H7 (cell line): Measurements from ENCODE around the gene ERICH3. TPM values are rescaled to one million over a fixed set of nuclear protein-coding genes. Genes with fewer than 3 reads are reported as not detected.
A peak's percentile ranks its signal among the peaks of the same experiment; 100 is the strongest.

ENCODE experiments used
- DNase-seq: peaks from one replicate; pipeline ENCODE4 v3.0.0; 2012
- H3K27me3 ChIP-seq: 2 replicates; pipeline ENCODE4 v1.6.0; 2011; ENCODE audit warnings: mild to moderate bottlenecking, low read length; ENCODE audit not compliant: control insufficient read depth, insufficient read depth
- H3K36me3 ChIP-seq: replicated peaks from 2 replicates; pipeline ENCODE4 v1.5.1; 2011; ENCODE audit warnings: low read length; ENCODE audit not compliant: control insufficient read depth, insufficient read depth
- H3K4me3 ChIP-seq: 2 replicates; pipeline ENCODE4 v1.5.1; 2011; ENCODE audit warnings: low read depth, mild to moderate bottlenecking, control low read depth, low read length, moderate library complexity; ENCODE audit not compliant: insufficient read depth
- total RNA-seq: library from RNA; depleted of rRNA; stranded (reverse); fragments of >200 nt; shearing (Covaris generic); gene quantifications from 2 replicates; pipeline ENCODE4 v1.2.3, GENCODE V29; 2014

Gene ERICH3
- total RNA-seq, 1 experiment from 2014 or later = not detected

GRCh38 chr1:74641161-74641560, 32.4 kb downstream of the ERICH3 start:
- Histone ChIP-seq H3K36me3 (no peaks in the 10 kb centered on the region), H3K27me3 (no peaks in the 10 kb centered on the region), H3K4me3 (no peak overlapping the region)
- DNase-seq = no peak

GRCh38 chr1:74637296-74637695, 36.3 kb downstream of the ERICH3 start:
- DNase-seq = no peak
- H3K4me3 ChIP-seq = no peak overlapping the region
- no peaks in the 10 kb centered on the region for H3K36me3 ChIP-seq
- H3K27me3 ChIP-seq = no peaks in the 10 kb centered on the region

- Histone ChIP-seq H3K4me3 (no peak overlapping the region), H3K36me3 (no peaks in the 10 kb centered on the region), H3K27me3 (no peaks in the 10 kb centered on the region)
- peak; percentile 7 for DNase-seq
These were observed 44.3 kb downstream of the ERICH3 start for GRCh38 chr1:74629283-74629682.

- no peak for DNase-seq
- H3K36me3 ChIP-seq = no peaks in the 10 kb centered on the region
- H3K4me3 ChIP-seq = no peak overlapping the region
- no peaks in the 10 kb centered on the region for H3K27me3 ChIP-seq
These were observed 49.9 kb downstream of the ERICH3 start for GRCh38 chr1:74623716-74624115.

GRCh38 chr1:74620242-74620641, 53.4 kb downstream of the ERICH3 start:
- Histone ChIP-seq H3K27me3 (no peaks in the 10 kb centered on the region), H3K36me3 (no peaks in the 10 kb centered on the region), H3K4me3 (no peak overlapping the region)
- no peak for DNase-seq

GRCh38 chr1:74618974-74619373, 54.6 kb downstream of the ERICH3 start:
- DNase-seq = no peak
- Histone ChIP-seq H3K4me3 (no peak overlapping the region), H3K27me3 (no peaks in the 10 kb centered on the region), H3K36me3 (no peaks in the 10 kb centered on the region)

- DNase-seq = no peak
- no peak overlapping the region for H3K4me3 ChIP-seq
- no peaks in the 10 kb centered on the region for H3K27me3 ChIP-seq
- H3K36me3 ChIP-seq = no peaks in the 10 kb centered on the region
These were observed 59.7 kb downstream of the ERICH3 start for GRCh38 chr1:74613894-74614293.

GRCh38 chr1:74611887-74612286, 61.7 kb downstream of the ERICH3 start:
- DNase-seq = no peak
- no peaks in the 10 kb centered on the region for H3K36me3 ChIP-seq
- no peak overlapping the region for H3K4me3 ChIP-seq
- no peaks in the 10 kb centered on the region for H3K27me3 ChIP-seq

GRCh38 chr1:74610961-74611360, 62.6 kb downstream of the ERICH3 start:
- Histone ChIP-seq H3K4me3 (no peak overlapping the region), H3K36me3 (no peaks in the 10 kb centered on the region), H3K27me3 (no peaks in the 10 kb centered on the region)
- DNase-seq = no peak

GRCh38 chr1:74609810-74610371, 63.7 kb downstream of the ERICH3 start:
- no peak for DNase-seq
- Histone ChIP-seq H3K27me3 (no peaks in the 10 kb centered on the region), H3K4me3 (no peak overlapping the region), H3K36me3 (no peaks in the 10 kb centered on the region)

GRCh38 chr1:74596717-74597116, 76.9 kb downstream of the ERICH3 start:
- Histone ChIP-seq H3K36me3 (no peaks in the 10 kb centered on the region), H3K4me3 (no peak overlapping the region), H3K27me3 (no peaks in the 10 kb centered on the region)
- no peak for DNase-seq

- H3K4me3 ChIP-seq = no peak overlapping the region
- no peak for DNase-seq
- H3K36me3 ChIP-seq = no peaks in the 10 kb centered on the region
- no peaks in the 10 kb centered on the region for H3K27me3 ChIP-seq
These were observed 79.4 kb downstream of the ERICH3 start for GRCh38 chr1:74593887-74594866.

GRCh38 chr1:74592580-74593355, 80.8 kb downstream of the ERICH3 start:
- no peaks in the 10 kb centered on the region for H3K27me3 ChIP-seq
- no peaks in the 10 kb centered on the region for H3K36me3 ChIP-seq
- DNase-seq = no peak
- no peak overlapping the region for H3K4me3 ChIP-seq

GRCh38 chr1:74591949-74592348, 81.6 kb downstream of the ERICH3 start:
- no peaks in the 10 kb centered on the region for H3K36me3 ChIP-seq
- H3K4me3 ChIP-seq = no peak overlapping the region
- DNase-seq = no peak
- no peaks in the 10 kb centered on the region for H3K27me3 ChIP-seq

GRCh38 chr1:74590288-74590687, 83.3 kb downstream of the ERICH3 start:
- Histone ChIP-seq H3K4me3 (no peak overlapping the region), H3K36me3 (no peaks in the 10 kb centered on the region), H3K27me3 (no peaks in the 10 kb centered on the region)
- DNase-seq = no peak
